ENCODE measurements around the gene KCTD15.

- TF ChIP-seq, protein P1, sequence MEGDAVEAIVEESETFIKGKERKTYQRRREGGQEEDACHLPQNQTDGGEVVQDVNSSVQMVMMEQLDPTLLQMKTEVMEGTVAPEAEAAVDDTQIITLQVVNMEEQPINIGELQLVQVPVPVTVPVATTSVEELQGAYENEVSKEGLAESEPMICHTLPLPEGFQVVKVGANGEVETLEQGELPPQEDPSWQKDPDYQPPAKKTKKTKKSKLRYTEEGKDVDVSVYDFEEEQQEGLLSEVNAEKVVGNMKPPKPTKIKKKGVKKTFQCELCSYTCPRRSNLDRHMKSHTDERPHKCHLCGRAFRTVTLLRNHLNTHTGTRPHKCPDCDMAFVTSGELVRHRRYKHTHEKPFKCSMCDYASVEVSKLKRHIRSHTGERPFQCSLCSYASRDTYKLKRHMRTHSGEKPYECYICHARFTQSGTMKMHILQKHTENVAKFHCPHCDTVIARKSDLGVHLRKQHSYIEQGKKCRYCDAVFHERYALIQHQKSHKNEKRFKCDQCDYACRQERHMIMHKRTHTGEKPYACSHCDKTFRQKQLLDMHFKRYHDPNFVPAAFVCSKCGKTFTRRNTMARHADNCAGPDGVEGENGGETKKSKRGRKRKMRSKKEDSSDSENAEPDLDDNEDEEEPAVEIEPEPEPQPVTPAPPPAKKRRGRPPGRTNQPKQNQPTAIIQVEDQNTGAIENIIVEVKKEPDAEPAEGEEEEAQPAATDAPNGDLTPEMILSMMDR (IDR thresholded peaks at IDR 0.05; ENCODE audit: borderline replicate concordance, extremely low read depth, low read length, poor library complexity, severe bottlenecking): no peak
- no peak for TF ChIP-seq EZH2 (IDR thresholded peaks at IDR 0.05; ENCODE audit: borderline replicate concordance, low read depth, low read length, severe bottlenecking)
These were observed 53.0 kb downstream of the KCTD15 start for GRCh38 chr19:33849551-33850147.

All from DND-41 (cell line).